ENCODE measurements around the gene CTXN2.

DNA sequence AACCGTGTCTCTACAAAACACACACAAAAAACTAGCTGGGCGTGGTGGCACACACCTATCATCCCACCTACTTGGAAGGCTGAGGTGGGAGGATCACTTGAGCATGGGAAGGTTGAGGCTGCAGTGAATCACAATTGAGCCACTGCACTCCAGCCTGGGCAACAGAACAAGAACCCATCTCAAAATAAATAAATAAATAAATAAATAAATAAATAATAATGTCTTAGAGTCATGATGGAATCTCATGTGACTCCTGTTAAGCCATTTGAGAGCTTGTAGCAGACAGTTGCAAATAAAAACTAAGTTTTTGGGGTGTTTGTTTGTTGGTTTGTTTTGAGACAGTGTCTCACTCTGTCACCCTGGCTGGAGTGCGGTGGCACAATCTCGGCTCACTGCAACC is 47.9 kb downstream of the CTXN2 start:
- no peak for TF ChIP-seq GABPA (IDR thresholded peaks at IDR 0.05; ENCODE audit: low read depth)
- TF ChIP-seq, protein P1, sequence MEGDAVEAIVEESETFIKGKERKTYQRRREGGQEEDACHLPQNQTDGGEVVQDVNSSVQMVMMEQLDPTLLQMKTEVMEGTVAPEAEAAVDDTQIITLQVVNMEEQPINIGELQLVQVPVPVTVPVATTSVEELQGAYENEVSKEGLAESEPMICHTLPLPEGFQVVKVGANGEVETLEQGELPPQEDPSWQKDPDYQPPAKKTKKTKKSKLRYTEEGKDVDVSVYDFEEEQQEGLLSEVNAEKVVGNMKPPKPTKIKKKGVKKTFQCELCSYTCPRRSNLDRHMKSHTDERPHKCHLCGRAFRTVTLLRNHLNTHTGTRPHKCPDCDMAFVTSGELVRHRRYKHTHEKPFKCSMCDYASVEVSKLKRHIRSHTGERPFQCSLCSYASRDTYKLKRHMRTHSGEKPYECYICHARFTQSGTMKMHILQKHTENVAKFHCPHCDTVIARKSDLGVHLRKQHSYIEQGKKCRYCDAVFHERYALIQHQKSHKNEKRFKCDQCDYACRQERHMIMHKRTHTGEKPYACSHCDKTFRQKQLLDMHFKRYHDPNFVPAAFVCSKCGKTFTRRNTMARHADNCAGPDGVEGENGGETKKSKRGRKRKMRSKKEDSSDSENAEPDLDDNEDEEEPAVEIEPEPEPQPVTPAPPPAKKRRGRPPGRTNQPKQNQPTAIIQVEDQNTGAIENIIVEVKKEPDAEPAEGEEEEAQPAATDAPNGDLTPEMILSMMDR (IDR thresholded peaks at IDR 0.05; ENCODE audit: insufficient read depth, low read length) = no peak
- TF ChIP-seq POLR2AphosphoS5 (IDR thresholded peaks at IDR 0.05; ENCODE audit: low read depth) = no peak
- TF ChIP-seq, protein P2, sequence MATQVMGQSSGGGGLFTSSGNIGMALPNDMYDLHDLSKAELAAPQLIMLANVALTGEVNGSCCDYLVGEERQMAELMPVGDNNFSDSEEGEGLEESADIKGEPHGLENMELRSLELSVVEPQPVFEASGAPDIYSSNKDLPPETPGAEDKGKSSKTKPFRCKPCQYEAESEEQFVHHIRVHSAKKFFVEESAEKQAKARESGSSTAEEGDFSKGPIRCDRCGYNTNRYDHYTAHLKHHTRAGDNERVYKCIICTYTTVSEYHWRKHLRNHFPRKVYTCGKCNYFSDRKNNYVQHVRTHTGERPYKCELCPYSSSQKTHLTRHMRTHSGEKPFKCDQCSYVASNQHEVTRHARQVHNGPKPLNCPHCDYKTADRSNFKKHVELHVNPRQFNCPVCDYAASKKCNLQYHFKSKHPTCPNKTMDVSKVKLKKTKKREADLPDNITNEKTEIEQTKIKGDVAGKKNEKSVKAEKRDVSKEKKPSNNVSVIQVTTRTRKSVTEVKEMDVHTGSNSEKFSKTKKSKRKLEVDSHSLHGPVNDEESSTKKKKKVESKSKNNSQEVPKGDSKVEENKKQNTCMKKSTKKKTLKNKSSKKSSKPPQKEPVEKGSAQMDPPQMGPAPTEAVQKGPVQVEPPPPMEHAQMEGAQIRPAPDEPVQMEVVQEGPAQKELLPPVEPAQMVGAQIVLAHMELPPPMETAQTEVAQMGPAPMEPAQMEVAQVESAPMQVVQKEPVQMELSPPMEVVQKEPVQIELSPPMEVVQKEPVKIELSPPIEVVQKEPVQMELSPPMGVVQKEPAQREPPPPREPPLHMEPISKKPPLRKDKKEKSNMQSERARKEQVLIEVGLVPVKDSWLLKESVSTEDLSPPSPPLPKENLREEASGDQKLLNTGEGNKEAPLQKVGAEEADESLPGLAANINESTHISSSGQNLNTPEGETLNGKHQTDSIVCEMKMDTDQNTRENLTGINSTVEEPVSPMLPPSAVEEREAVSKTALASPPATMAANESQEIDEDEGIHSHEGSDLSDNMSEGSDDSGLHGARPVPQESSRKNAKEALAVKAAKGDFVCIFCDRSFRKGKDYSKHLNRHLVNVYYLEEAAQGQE (IDR thresholded peaks at IDR 0.05; ENCODE audit: insufficient replicate concordance, low read depth) = no peak
